BE2C (cell line): ENCODE measurements around the gene GBE1.

Experiments used
- DNase-seq: peaks from one replicate; pipeline ENCODE4 v3.0.0-alpha.2; 2020
- H3K27me3 ChIP-seq: fragments of 250-450 bp; sonication (Bioruptor Pico); 2 replicates; pipeline ENCODE4 v1.5.1; 2020; ENCODE audit warnings: mild to moderate bottlenecking
- H3K36me3 ChIP-seq: fragments of 250-450 bp; sonication (Bioruptor Pico); 2 replicates; pipeline ENCODE4 v1.5.1; 2020; ENCODE audit warnings: mild to moderate bottlenecking
- H3K4me1 ChIP-seq: fragments of 250-450 bp; sonication (Bioruptor Pico); 2 replicates; pipeline ENCODE4 v1.5.1; 2020
- H3K4me3 ChIP-seq: 2 replicates; pipeline ENCODE4 v1.5.1; 2011; ENCODE audit warnings: low read depth, low read length
- H3K9me3 ChIP-seq: fragments of 250-450 bp; sonication (Bioruptor Pico); 2 replicates; pipeline ENCODE4 v1.5.1; 2020
- TF ChIP-seq, protein P1 (sequence below): IDR thresholded peaks from 2 replicates; pipeline ENCODE4 v1.5.1; 2012; ENCODE audit warnings: mild to moderate bottlenecking, low read depth, low read length

The GBE1 gene

DNA sequence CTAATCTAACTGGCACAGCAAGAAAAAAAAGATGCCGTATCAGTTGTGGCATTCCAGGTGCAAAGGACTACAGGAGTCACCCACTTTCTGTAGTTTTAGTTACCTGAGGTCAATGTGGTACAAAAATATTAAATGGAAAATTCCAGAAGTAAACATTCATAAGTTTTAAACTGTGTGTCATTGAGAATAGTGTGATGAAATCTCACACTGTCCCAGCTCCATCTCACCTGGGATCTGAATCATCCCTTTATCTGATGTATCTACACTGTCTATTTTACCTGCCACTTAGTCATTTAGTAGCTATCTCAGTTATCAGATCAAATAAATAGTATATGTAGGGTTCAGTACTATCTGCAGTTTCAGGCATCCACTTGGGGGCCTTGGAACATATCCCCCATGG is 26.7 kb downstream of the GBE1 start:
- Histone ChIP-seq H3K4me1 (peaks cover 20% of the 10 kb centered on the region), H3K27me3 (no peaks in the 10 kb centered on the region), H3K4me3 (no peak overlapping the region), H3K36me3 (no peaks in the 10 kb centered on the region), H3K9me3 (no peaks in the 10 kb centered on the region)
- TF ChIP-seq, protein P1, sequence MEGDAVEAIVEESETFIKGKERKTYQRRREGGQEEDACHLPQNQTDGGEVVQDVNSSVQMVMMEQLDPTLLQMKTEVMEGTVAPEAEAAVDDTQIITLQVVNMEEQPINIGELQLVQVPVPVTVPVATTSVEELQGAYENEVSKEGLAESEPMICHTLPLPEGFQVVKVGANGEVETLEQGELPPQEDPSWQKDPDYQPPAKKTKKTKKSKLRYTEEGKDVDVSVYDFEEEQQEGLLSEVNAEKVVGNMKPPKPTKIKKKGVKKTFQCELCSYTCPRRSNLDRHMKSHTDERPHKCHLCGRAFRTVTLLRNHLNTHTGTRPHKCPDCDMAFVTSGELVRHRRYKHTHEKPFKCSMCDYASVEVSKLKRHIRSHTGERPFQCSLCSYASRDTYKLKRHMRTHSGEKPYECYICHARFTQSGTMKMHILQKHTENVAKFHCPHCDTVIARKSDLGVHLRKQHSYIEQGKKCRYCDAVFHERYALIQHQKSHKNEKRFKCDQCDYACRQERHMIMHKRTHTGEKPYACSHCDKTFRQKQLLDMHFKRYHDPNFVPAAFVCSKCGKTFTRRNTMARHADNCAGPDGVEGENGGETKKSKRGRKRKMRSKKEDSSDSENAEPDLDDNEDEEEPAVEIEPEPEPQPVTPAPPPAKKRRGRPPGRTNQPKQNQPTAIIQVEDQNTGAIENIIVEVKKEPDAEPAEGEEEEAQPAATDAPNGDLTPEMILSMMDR, result no peak
- DNase-seq, result no peak

DNA sequence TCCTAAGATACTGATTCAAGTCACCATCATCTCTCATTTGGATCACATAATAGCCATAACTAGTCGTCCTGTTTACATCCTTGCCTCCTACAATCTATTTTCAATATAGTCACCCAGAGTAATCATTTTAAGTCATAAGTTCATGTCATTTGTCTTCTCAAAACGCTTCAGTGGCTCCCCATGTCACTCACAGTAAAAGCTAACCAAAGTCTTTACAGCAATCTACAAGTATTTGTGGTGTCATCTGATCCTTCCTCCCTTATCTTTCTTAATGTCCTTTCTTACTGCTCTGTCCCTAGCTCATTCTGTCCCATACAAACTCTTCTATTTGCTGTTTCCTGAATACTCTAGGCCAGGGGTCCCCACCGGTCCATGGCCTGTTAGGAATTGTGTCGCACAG is 28.8 kb downstream of the GBE1 start:
- TF ChIP-seq, protein P1, result no peak
- no peak for DNase-seq
- no peaks in the 10 kb centered on the region for H3K27me3 ChIP-seq
- H3K4me3 ChIP-seq, result no peak overlapping the region
- H3K4me1 ChIP-seq, result peaks cover 20% of the 10 kb centered on the region
- H3K9me3 ChIP-seq, result no peaks in the 10 kb centered on the region
- H3K36me3 ChIP-seq, result no peaks in the 10 kb centered on the region

DNA sequence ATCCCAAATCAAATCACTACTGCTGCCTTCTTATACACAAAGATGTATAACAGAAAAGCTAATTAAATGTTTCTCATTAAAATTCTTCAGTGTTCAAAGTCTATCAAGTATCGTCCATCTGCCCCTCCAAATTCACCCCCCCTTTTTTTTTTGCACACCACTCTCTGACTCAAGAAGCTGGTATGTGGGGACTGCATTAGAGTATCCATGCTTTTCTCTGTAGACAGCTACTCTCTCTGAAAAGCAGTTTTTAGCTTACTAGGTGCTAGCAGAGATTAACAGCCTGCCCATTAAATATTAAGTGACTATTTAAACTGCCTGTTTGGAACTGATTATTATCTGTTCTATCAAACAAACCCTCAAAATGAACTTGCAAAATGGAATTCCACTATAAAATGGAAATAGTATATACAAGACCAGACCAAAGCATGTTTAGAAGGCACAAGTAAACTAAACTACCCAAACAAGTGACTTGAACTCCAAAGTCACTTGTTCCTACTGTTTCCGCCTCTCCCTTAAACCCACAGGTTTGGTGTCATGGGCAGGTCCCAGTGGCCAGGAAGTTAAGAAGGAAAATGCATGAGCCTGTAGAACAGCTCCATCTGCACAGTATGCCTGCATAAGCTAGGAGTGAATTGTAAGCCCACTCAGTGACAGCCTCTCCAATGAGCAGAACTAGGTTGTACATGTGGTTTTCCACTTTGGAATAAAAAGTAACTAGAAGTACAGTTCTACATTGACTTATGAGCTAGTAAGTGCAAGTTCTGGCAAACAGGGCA is 32.5 kb downstream of the GBE1 start:
- H3K4me3 ChIP-seq, result no peak overlapping the region

DNA sequence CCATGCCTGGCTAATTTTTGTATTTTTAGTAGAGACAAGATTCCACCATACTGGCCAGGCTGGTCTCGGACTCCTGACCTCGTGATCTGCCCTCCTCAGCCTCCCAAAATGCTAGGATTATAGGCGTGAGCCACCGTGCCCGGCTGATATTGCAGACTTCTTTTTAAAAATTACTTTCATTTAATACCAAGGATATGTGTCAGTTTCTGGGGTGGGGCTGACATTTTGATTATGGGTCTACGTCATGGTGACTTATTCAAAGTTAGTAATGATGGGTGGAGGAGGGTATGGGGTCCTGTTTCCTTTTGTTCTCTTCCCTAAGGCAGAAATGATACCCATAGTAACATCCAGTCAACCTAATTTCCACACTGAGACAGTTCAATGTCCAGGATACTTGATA is 34.7 kb downstream of the GBE1 start:
- Histone ChIP-seq H3K4me3 (no peak overlapping the region), H3K4me1 (peaks cover 4% of the 10 kb centered on the region), H3K27me3 (no peaks in the 10 kb centered on the region), H3K36me3 (no peaks in the 10 kb centered on the region), H3K9me3 (no peaks in the 10 kb centered on the region)
- no peak for DNase-seq
- TF ChIP-seq, protein P1, result no peak

More for the DNA sequence above, 32.5 kb downstream of the GBE1 start:
- H3K36me3 ChIP-seq, result no peaks in the 10 kb centered on the region
- DNase-seq, result no peak
- H3K9me3 ChIP-seq, result no peaks in the 10 kb centered on the region
- H3K27me3 ChIP-seq, result no peaks in the 10 kb centered on the region
- H3K4me1 ChIP-seq, result peaks cover 4% of the 10 kb centered on the region
- TF ChIP-seq, protein P1, result no peak

DNA sequence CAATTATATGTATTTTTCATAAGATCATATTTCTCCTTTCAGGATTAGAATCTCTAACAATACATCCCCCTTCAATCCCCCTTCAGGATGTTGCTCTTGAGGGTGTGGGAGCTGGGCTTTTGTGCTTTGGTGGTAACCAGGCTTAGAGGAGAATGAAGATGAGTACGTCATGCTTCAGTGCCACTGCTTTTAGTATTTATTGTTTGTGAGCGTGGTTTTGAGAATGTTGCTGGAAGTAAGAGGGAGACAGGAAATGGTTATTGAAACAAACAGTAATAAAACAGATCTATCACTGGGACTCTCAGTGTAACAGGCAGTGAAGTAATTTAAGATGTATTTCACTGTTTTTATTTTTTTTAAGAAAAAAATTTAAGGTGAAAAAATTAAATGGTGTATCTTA is 35.3 kb downstream of the GBE1 start:
- TF ChIP-seq, protein P1, result no peak

DNA sequence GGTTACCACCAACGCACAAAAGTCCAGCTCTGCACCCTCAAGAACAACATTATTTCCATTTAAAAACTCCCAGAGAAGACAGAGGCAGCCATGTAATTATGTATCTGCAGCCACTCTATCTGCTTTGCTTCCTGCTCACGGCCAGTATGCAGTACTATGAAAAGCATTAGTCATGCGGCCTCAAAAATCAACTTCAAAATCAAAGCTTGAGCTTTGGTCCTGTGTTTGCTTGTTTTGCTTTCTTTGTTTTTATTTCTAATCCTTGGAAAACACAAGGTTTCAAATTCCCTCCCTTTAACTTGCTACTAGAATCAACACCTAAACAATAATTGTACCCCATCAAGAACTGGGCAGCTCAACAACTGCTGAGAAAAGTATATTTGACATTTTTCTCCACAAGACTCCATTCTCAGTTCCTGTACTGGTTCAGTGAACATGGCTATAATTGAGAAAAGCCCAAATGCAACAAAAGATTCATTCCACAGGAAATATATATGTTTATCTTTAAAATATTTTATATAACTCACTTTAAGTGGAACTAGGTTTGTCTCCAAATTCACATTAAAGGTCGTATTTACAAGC is 37.6 kb downstream of the GBE1 start:
- Histone ChIP-seq H3K4me1 (peaks cover 4% of the 10 kb centered on the region), H3K4me3 (peak overlapping the region; percentile 17), H3K9me3 (no peaks in the 10 kb centered on the region), H3K27me3 (no peaks in the 10 kb centered on the region), H3K36me3 (no peaks in the 10 kb centered on the region)
- peak; percentile 28 for DNase-seq
- TF ChIP-seq, protein P1, result no peak

More for the DNA sequence above, 35.3 kb downstream of the GBE1 start:
- Histone ChIP-seq H3K4me1 (peaks cover 4% of the 10 kb centered on the region), H3K36me3 (no peaks in the 10 kb centered on the region), H3K4me3 (no peak overlapping the region), H3K27me3 (no peaks in the 10 kb centered on the region), H3K9me3 (no peaks in the 10 kb centered on the region)
- no peak for DNase-seq
